Glutamatergic neuron (in vitro differentiated cells): ENCODE measurements around the gene GAS2L3. TPM values are rescaled to one million over a fixed set of nuclear protein-coding genes. Genes with fewer than 3 reads are reported as not detected.

Experiments used
- DNase-seq: peaks from one replicate; pipeline ENCODE4 v3.0.0; 2022
- H3K27ac Mint-ChIP-seq: one replicate; pipeline ENCODE4 v1.8.0; 2020; ENCODE audit warnings: mild to moderate bottlenecking, mixed read lengths, inconsistent platforms; ENCODE audit not compliant: unreplicated experiment
- H3K27me3 Mint-ChIP-seq: one replicate; pipeline ENCODE4 v1.8.0; 2020; ENCODE audit warnings: mild to moderate bottlenecking, moderate library complexity, mixed read lengths, inconsistent platforms; ENCODE audit not compliant: unreplicated experiment
- H3K36me3 Mint-ChIP-seq: one replicate; pipeline ENCODE4 v1.8.0; 2020; ENCODE audit warnings: mild to moderate bottlenecking, mixed read lengths, inconsistent platforms; ENCODE audit not compliant: unreplicated experiment
- H3K4me1 Mint-ChIP-seq: one replicate; pipeline ENCODE4 v1.8.0; 2020; ENCODE audit warnings: mild to moderate bottlenecking, low read depth, mixed read lengths, inconsistent platforms; ENCODE audit not compliant: unreplicated experiment
- H3K4me3 Mint-ChIP-seq: one replicate; pipeline ENCODE4 v1.8.0; 2020; ENCODE audit warnings: mild to moderate bottlenecking, mixed read lengths, inconsistent platforms; ENCODE audit not compliant: unreplicated experiment
- H3K9me3 Mint-ChIP-seq: one replicate; pipeline ENCODE4 v1.8.0; 2020; ENCODE audit warnings: mild to moderate bottlenecking, moderate library complexity, mixed read lengths, inconsistent platforms; ENCODE audit not compliant: unreplicated experiment
- CTCF ChIP-seq: fragments of 200-600 bp; sonication (generic); IDR thresholded peaks from one replicate; pipeline ENCODE4 v1.5.0; 2021; ENCODE audit not compliant: partially characterized antibody, unreplicated experiment
- total RNA-seq: library from RNA; stranded (reverse); fragmentation: NEBNext Ultra II Directional; extraction: Animal tissue kit (Norgen Biotek cat#: 25700); gene quantifications from one replicate; pipeline ENCODE4 v1.2.1, GENCODE V29; 2021; ENCODE audit not compliant: unreplicated experiment

The GAS2L3 gene
- total RNA-seq, 1 donor from 2014 or later = 56.2 TPM

GRCh38 chr12:100643246-100643645 is 69.8 kb downstream of the GAS2L3 start:
- Mint-ChIP-seq H3K27me3 (peaks cover 2% of the 10 kb centered on the region), H3K36me3 (peaks cover 8% of the 10 kb centered on the region), H3K27ac (no peak overlapping the region), H3K4me3 (no peak overlapping the region), H3K9me3 (peaks cover 5% of the 10 kb centered on the region), H3K4me1 (no peaks in the 10 kb centered on the region)
- no peak for DNase-seq
- no peak for TF ChIP-seq CTCF

GRCh38 chr12:100646896-100647295 is 73.4 kb downstream of the GAS2L3 start:
- no peak for TF ChIP-seq CTCF
- Mint-ChIP-seq H3K36me3 (peaks cover 8% of the 10 kb centered on the region), H3K27ac (no peak overlapping the region), H3K4me1 (peaks cover 4% of the 10 kb centered on the region), H3K27me3 (no peaks in the 10 kb centered on the region), H3K4me3 (no peak overlapping the region), H3K9me3 (peaks cover 5% of the 10 kb centered on the region)
- DNase-seq = no peak

GRCh38 chr12:100651108-100651507 is 77.6 kb downstream of the GAS2L3 start:
- H3K9me3 Mint-ChIP-seq = no peaks in the 10 kb centered on the region
- no peak overlapping the region for H3K27ac Mint-ChIP-seq
- H3K4me1 Mint-ChIP-seq = peaks cover 6% of the 10 kb centered on the region
- no peak for DNase-seq
- TF ChIP-seq CTCF = peak; percentile 64
- H3K36me3 Mint-ChIP-seq = no peaks in the 10 kb centered on the region
- peaks cover 4% of the 10 kb centered on the region for H3K27me3 Mint-ChIP-seq
- no peak overlapping the region for H3K4me3 Mint-ChIP-seq

- no peak overlapping the region for H3K4me3 Mint-ChIP-seq
- no peak for DNase-seq
- no peak overlapping the region for H3K27ac Mint-ChIP-seq
- peaks cover 4% of the 10 kb centered on the region for H3K27me3 Mint-ChIP-seq
- H3K9me3 Mint-ChIP-seq = no peaks in the 10 kb centered on the region
- H3K36me3 Mint-ChIP-seq = no peaks in the 10 kb centered on the region
- TF ChIP-seq CTCF = no peak
- H3K4me1 Mint-ChIP-seq = peaks cover 8% of the 10 kb centered on the region
Measured at GRCh38 chr12:100651694-100652093, 78.2 kb downstream of the GAS2L3 start.

GRCh38 chr12:100652488-100652887 is 79.0 kb downstream of the GAS2L3 start:
- Mint-ChIP-seq H3K4me1 (peaks cover 15% of the 10 kb centered on the region), H3K27ac (no peak overlapping the region), H3K27me3 (peaks cover 4% of the 10 kb centered on the region), H3K9me3 (no peaks in the 10 kb centered on the region), H3K36me3 (no peaks in the 10 kb centered on the region), H3K4me3 (no peak overlapping the region)
- no peak for DNase-seq
- TF ChIP-seq CTCF = no peak
